GM12801 (cell line): ENCODE results near the gene SPRYD7.

Experiments used
- CTCF ChIP-seq: IDR thresholded peaks from one replicate; pipeline ENCODE4 v1.5.1; 2011; ENCODE audit warnings: control low read depth; ENCODE audit not compliant: insufficient read length; ENCODE audit errors: extremely low read depth

Gene SPRYD7

GRCh38 chr13:49897713-49898112, 38.4 kb downstream of the SPRYD7 start:
- no peak for TF ChIP-seq CTCF

- no peak for TF ChIP-seq CTCF
These were observed 40.3 kb downstream of the SPRYD7 start for GRCh38 chr13:49895826-49896225.

- TF ChIP-seq CTCF = no peak
These were observed 42.5 kb downstream of the SPRYD7 start for GRCh38 chr13:49893591-49893990.

GRCh38 chr13:49890376-49890775, 45.8 kb downstream of the SPRYD7 start:
- no peak for TF ChIP-seq CTCF

- no peak for TF ChIP-seq CTCF
These were observed 57.5 kb downstream of the SPRYD7 start for GRCh38 chr13:49878682-49879081.

- TF ChIP-seq CTCF = no peak
These were observed 58.4 kb downstream of the SPRYD7 start for GRCh38 chr13:49877629-49878218.

- no peak for TF ChIP-seq CTCF
These were observed 61.7 kb downstream of the SPRYD7 start for GRCh38 chr13:49874430-49874829.
